HL-60/S4 treated with retinoic acid at 250 ng/mL for 4 days and 3 days (cell line): ENCODE results near the gene F8.

ENCODE experiments used
- in situ Hi-C: fragments of 300-500 bp; cut with MboI; formaldehyde crosslinking; loops from 2 replicates; pipeline ENCODE4 v1.7.0; 2022; ENCODE audit warnings: low sequenced_read_pairs

The F8 gene

GRCh38 chrX:155022585-155022984 is at the start of gene F8:
Gene F8 (minus strand): TSS chrX:155022723. CDS start chrX:155022552, 171 bp downstream.
- in situ Hi-C loops, result no loop called here

- in situ Hi-C loops, result no loop called here
Observed at GRCh38 chrX:155071694-155072280, 49.3 kb upstream of the F8 start.

GRCh38 chrX:155070975-155071693 is 48.6 kb upstream of the F8 start, which contains the start of the genes BRCC3, CMC4 and MTCP1:
Gene BRCC3 (plus strand): TSS chrX:155071508. CDS start chrX:155071528, 20 bp downstream.
Gene CMC4 (minus strand): TSS chrX:155071136. CDS start chrX:155064023, 7,113 bp downstream.
Gene MTCP1 (minus strand): TSS chrX:155071136. CDS start chrX:155066010, 5,126 bp downstream.
- in situ Hi-C loops, result no loop called here

GRCh38 chrX:155070663-155070974 is 48.1 kb upstream of the F8 start:
- in situ Hi-C loops, result no loop called here

GRCh38 chrX:155070038-155070437 is 47.5 kb upstream of the F8 start:
- in situ Hi-C loops, result no loop called here

- in situ Hi-C loops, result no loop called here
Observed at GRCh38 chrX:155069414-155069813, 46.9 kb upstream of the F8 start.

- in situ Hi-C loops, result no loop called here
Observed at GRCh38 chrX:155068165-155068564, 45.6 kb upstream of the F8 start.

- in situ Hi-C loops, result no loop called here
Observed at GRCh38 chrX:155065035-155065734, 42.7 kb upstream of the F8 start.

GRCh38 chrX:155061760-155062159 is 39.2 kb upstream of the F8 start:
- in situ Hi-C loops, result no loop called here

GRCh38 chrX:155056877-155057792 is 34.6 kb upstream of the F8 start:
- in situ Hi-C loops, result no loop called here

GRCh38 chrX:155056471-155056870 is 33.9 kb upstream of the F8 start:
- in situ Hi-C loops, result no loop called here

GRCh38 chrX:155055494-155055893 is 33.0 kb upstream of the F8 start:
- in situ Hi-C loops, result no loop called here

GRCh38 chrX:155054255-155054654 is 31.7 kb upstream of the F8 start:
- in situ Hi-C loops, result no loop called here

GRCh38 chrX:155053656-155054055 is 31.1 kb upstream of the F8 start:
- in situ Hi-C loops, result no loop called here

- in situ Hi-C loops, result no loop called here
Observed at GRCh38 chrX:155052738-155053498, 30.4 kb upstream of the F8 start.

- in situ Hi-C loops, result no loop called here
Observed at GRCh38 chrX:155048977-155049619, 26.6 kb upstream of the F8 start.

GRCh38 chrX:155046811-155047528 is 24.4 kb upstream of the F8 start:
- in situ Hi-C loops, result no loop called here

GRCh38 chrX:155046129-155046810 is 23.7 kb upstream of the F8 start:
- in situ Hi-C loops, result no loop called here
